HCT116 (cell line): ENCODE data around the gene HSH2D. TPM values are rescaled to one million over a fixed set of nuclear protein-coding genes. Genes with fewer than 3 reads are reported as not detected.

Source experiments
- ATAC-seq: fragments of 200-7000 bp; cut with Tn5 transposase; 2 replicates; pipeline ENCODE4 v1.9.1; 2020; ENCODE audit warnings: mild to moderate bottlenecking, moderate library complexity
- BruUV-seq: library from RNA; stranded (reverse); fragments of 400-500 nt; replicated peaks from 2 replicates; lab custom pipeline; 2021; lab: Mats Ljungman, UMichigan
- CTCF ChIA-PET: fragments of 300-600 bp; sonication (Branson Sonifier 250); formaldehyde crosslinking; loops from one replicate; lab custom pipeline; 2021; ENCODE audit warnings: antibody characterized with exemption; lab: Charles Lee
- POLR2A ChIA-PET: fragments of 300-600, 350-600 bp; sonication (Branson Sonifier 250); formaldehyde crosslinking; loops from one replicate; lab custom pipeline; 2021; ENCODE audit warnings: antibody characterized with exemption; lab: Charles Lee
- RAD21 ChIA-PET, 2 experiments: fragments of 300-600 bp; sonication (Branson Sonifier 250); formaldehyde crosslinking; loops; one replicate each; lab custom pipeline; 2023; ENCODE audit warnings: low total read pairs in 2 of 2; ENCODE audit not compliant: uncharacterized antibody in 2 of 2, unreplicated experiment in 2 of 2, low non-redundant PET in 1 of 2; lab: Charles Lee
- DNase-seq: peaks from one replicate; pipeline ENCODE4 v3.0.0-alpha.2; 2010; ENCODE audit warnings: low read depth, low spot score
- H2AFZ ChIP-seq: fragments of 200-600 bp; shearing (Covaris generic), sonication (generic); 2 replicates; pipeline ENCODE4 v1.6.1; 2017; ENCODE audit warnings: low read depth, mixed run types, mixed read lengths, antibody characterized with exemption, low read length; ENCODE audit not compliant: poor library complexity, severe bottlenecking
- H3K27ac ChIP-seq: 2 replicates; pipeline ENCODE4 v1.5.1; 2012; ENCODE audit warnings: low read depth, low read length
- H3K27me3 ChIP-seq: fragments of 200-600 bp; sonication (generic); 2 replicates; pipeline ENCODE4 v1.6.1; 2016; ENCODE audit warnings: mixed run types, low read length, mixed read lengths; ENCODE audit not compliant: insufficient read depth
- H3K36me3 ChIP-seq, 2 experiments: fragments of 200-500 bp in 1 of 2; fragments of 200-600 bp in 1 of 2; sonication (Bioruptor generic) in 1 of 2; sonication (generic) in 1 of 2; 2 replicates each; pipeline versions ENCODE4 v1.5.1 to v1.6.1; 2014 to 2016; ENCODE audit warnings: low read length in 2 of 2, inconsistent platforms in 1 of 2, mixed read lengths in 1 of 2, mixed run types in 1 of 2; ENCODE audit not compliant: insufficient read depth in 2 of 2, control insufficient read depth in 1 of 2
- H3K4me1 ChIP-seq, 2 experiments: fragments of 200-600 bp in 1 of 2; sonication (generic) in 1 of 2; 2 replicates each; pipeline versions ENCODE4 v1.5.1 to v1.6.1; 2012 to 2017; ENCODE audit warnings: low read length in 2 of 2, inconsistent platforms in 1 of 2, mild to moderate bottlenecking in 1 of 2, mixed read lengths in 1 of 2, mixed run types in 1 of 2, moderate library complexity in 1 of 2; ENCODE audit not compliant: insufficient read depth in 2 of 2, control insufficient read depth in 1 of 2
- H3K4me2 ChIP-seq: fragments of 200-600 bp; sonication (generic); 2 replicates; pipeline ENCODE4 v1.6.1; 2017; ENCODE audit warnings: mixed run types, low read length, mixed read lengths
- H3K4me3 ChIP-seq, 2 experiments: fragments of 200-600 bp in 1 of 2; sonication (generic) in 1 of 2; replicated peaks in 1 of 2; 2 replicates each; pipeline ENCODE4 v1.5.1; 2011 to 2016; ENCODE audit warnings: low read length in 2 of 2, control low read depth in 1 of 2, low read depth in 1 of 2, mild to moderate bottlenecking in 1 of 2, mixed read lengths in 1 of 2, mixed run types in 1 of 2
- H3K79me2 ChIP-seq: fragments of 200-600 bp; sonication (generic); 2 replicates; pipeline ENCODE4 v1.6.1; 2017; ENCODE audit warnings: mild to moderate bottlenecking, mixed run types, low read length, moderate library complexity, mixed read lengths; ENCODE audit not compliant: insufficient read depth
- H3K9ac ChIP-seq: fragments of 200-600 bp; sonication (generic); 2 replicates; pipeline ENCODE4 v1.6.1; 2016; ENCODE audit warnings: low read length, mixed read lengths
- H3K9me2 ChIP-seq: fragments of 200-600 bp; sonication (generic), shearing (Covaris generic); 2 replicates; pipeline ENCODE4 v1.6.1; 2017; ENCODE audit warnings: mixed run types, mild to moderate bottlenecking, moderate library complexity; ENCODE audit not compliant: insufficient read depth
- H3K9me3 ChIP-seq, 2 experiments: fragments of 200-500 bp in 1 of 2; fragments of 200-600 bp in 1 of 2; sonication (Bioruptor generic) in 1 of 2; sonication (generic) in 1 of 2; 2 replicates each; pipeline ENCODE4 v1.6.1; 2014 to 2017; ENCODE audit warnings: low read length in 2 of 2, mixed read lengths in 2 of 2, inconsistent platforms in 1 of 2, low read depth in 1 of 2, mild to moderate bottlenecking in 1 of 2, mixed run types in 1 of 2, moderate library complexity in 1 of 2; ENCODE audit not compliant: control insufficient read depth in 1 of 2, insufficient read depth in 1 of 2
- H4K20me1 ChIP-seq: fragments of 200-600 bp; sonication (generic), shearing (Covaris generic); 2 replicates; pipeline ENCODE4 v1.6.1; 2017; ENCODE audit warnings: mixed run types, mild to moderate bottlenecking, moderate library complexity; ENCODE audit not compliant: insufficient read depth
- ATF3 ChIP-seq: IDR thresholded peaks from 2 replicates; pipeline ENCODE4 v1.6.1; 2012
- CBX3 ChIP-seq: IDR thresholded peaks from 2 replicates; pipeline ENCODE4 v1.6.1; 2012; ENCODE audit warnings: low read depth
- CEBPB ChIP-seq: IDR thresholded peaks from 2 replicates; pipeline ENCODE4 v1.6.1; 2012; ENCODE audit warnings: low read depth
- EZH2phosphoT487 ChIP-seq: fragments of 200-600 bp; IDR thresholded peaks from 2 replicates; pipeline ENCODE4 v1.6.1; 2018; ENCODE audit warnings: antibody characterized with exemption, borderline replicate concordance
- JUND ChIP-seq: IDR thresholded peaks from 2 replicates; pipeline ENCODE4 v1.6.1; 2012
- POLR2A ChIP-seq: IDR thresholded peaks from 2 replicates; pipeline ENCODE4 v1.7.0; 2011; ENCODE audit warnings: borderline replicate concordance; ENCODE audit not compliant: insufficient read depth, insufficient read length; ENCODE audit errors: extremely low read depth
- SIN3A ChIP-seq: IDR thresholded peaks from 2 replicates; pipeline ENCODE4 v1.6.1; 2012; ENCODE audit warnings: low read depth
- SP1 ChIP-seq: IDR thresholded peaks from 2 replicates; pipeline ENCODE4 v1.6.1; 2012; ENCODE audit warnings: low read depth
- TCF7L2 ChIP-seq: IDR thresholded peaks from 2 replicates; pipeline ENCODE4 v1.7.0; 2011; ENCODE audit warnings: borderline replicate concordance, inconsistent platforms; ENCODE audit not compliant: insufficient read depth, insufficient read length; ENCODE audit errors: extremely low read depth
- ZBTB33 ChIP-seq: IDR thresholded peaks from 2 replicates; pipeline ENCODE4 v1.6.1; 2011; ENCODE audit warnings: mild to moderate bottlenecking, low read length, moderate library complexity; ENCODE audit not compliant: insufficient replicate concordance; ENCODE audit errors: extremely low read depth
- ZFX ChIP-seq: fragments of 450-650 bp; IDR thresholded peaks from 2 replicates; pipeline ENCODE4 v1.6.1; 2017
- intact Hi-C: fragments of 100-400 bp; cut with micrococcal nuclease; formaldehyde crosslinking; loops from 2 replicates; pipeline ENCODE4 v1.10.0; 2022
- total RNA-seq: library from RNA; stranded (reverse); gene quantifications from one replicate; pipeline ENCODE4 v1.2.1, GENCODE V29; 2021; ENCODE audit not compliant: unreplicated experiment

The HSH2D gene
- total RNA-seq, 1 experiment from 2014 or later: 21.4 TPM

- H3K27me3 ChIP-seq: no peaks in the 10 kb centered on the region
- no peak overlapping the region for H2AFZ ChIP-seq
- no TSS peak for BruUV-seq
- H3K36me3 ChIP-seq: peaks cover 3 to 15% of the 10 kb centered on the region in 2 experiments; a peak in 1 of 4 replicates
- POLR2A ChIA-PET: no interaction called here
- H3K27ac ChIP-seq: no peak overlapping the region
- TF ChIP-seq CEBPB (no peak), EZH2phosphoT487 (no peak), CBX3 (no peak), ZFX (no peak), ZBTB33 (no peak), SIN3A (no peak), ATF3 (no peak), JUND (no peak), SP1 (no peak), POLR2A (no peak), TCF7L2 (no peak)
- H3K79me2 ChIP-seq: no peaks in the 10 kb centered on the region
- peaks cover 6 to 11% of the 10 kb centered on the region in 2 experiments for H3K4me1 ChIP-seq
- RAD21 ChIA-PET: interaction anchor here in 1 of 2 experiments (0.6 kb wide), 1 partner anchor 76 kb away, joined by 4 read pairs; no protein-coding TSS in a partner anchor
- no peak overlapping the region for H3K4me3 ChIP-seq
- H4K20me1 ChIP-seq: no peaks in the 10 kb centered on the region
- no peaks in the 10 kb centered on the region for H3K9me3 ChIP-seq
- ATAC-seq: no peak
- H3K9me2 ChIP-seq: no peaks in the 10 kb centered on the region
- no peak overlapping the region for H3K9ac ChIP-seq
- no peak overlapping the region for H3K4me2 ChIP-seq
- CTCF ChIA-PET: interaction anchor here (0.9 kb wide), 1 partner anchor 64 kb away, joined by 4 read pairs; no protein-coding TSS in a partner anchor
- DNase-seq: no peak
- intact Hi-C loops: no loop called here
These were observed 37.4 kb upstream of the HSH2D start for GRCh38 chr19:16106121-16106520.
